ENCODE measurements around the gene FAM124A.

Gene FAM124A

GRCh38 chr13:51305271-51305967, 83.2 kb downstream of the FAM124A start:
- Histone ChIP-seq H3K36me3 (ENCODE audit: insufficient read depth, low read length) (no peaks in the 10 kb centered on the region), H3K4me1 (ENCODE audit: insufficient read depth, low read length) (peaks cover 36% of the 10 kb centered on the region), H3K9ac (ENCODE audit: low read depth, low read length) (no peak overlapping the region), H3K9me3 (ENCODE audit: control insufficient read depth, insufficient read depth, low read length) (no peaks in the 10 kb centered on the region)

- peaks cover 20% of the 10 kb centered on the region for H3K4me1 ChIP-seq (ENCODE audit: insufficient read depth, low read length)
- H3K9me3 ChIP-seq (ENCODE audit: control insufficient read depth, insufficient read depth, low read length): no peaks in the 10 kb centered on the region
- no peak overlapping the region for H3K9ac ChIP-seq (ENCODE audit: low read depth, low read length)
- H3K36me3 ChIP-seq (ENCODE audit: insufficient read depth, low read length): no peaks in the 10 kb centered on the region
Observed at GRCh38 chr13:51308781-51309180, 86.6 kb downstream of the FAM124A start.

GRCh38 chr13:51311231-51311630, 89.0 kb downstream of the FAM124A start:
- no peaks in the 10 kb centered on the region for H3K36me3 ChIP-seq (ENCODE audit: insufficient read depth, low read length)
- no peaks in the 10 kb centered on the region for H3K9me3 ChIP-seq (ENCODE audit: control insufficient read depth, insufficient read depth, low read length)
- H3K4me1 ChIP-seq (ENCODE audit: insufficient read depth, low read length): peaks cover 15% of the 10 kb centered on the region
- H3K9ac ChIP-seq (ENCODE audit: low read depth, low read length): no peak overlapping the region

- Histone ChIP-seq H3K4me1 (ENCODE audit: insufficient read depth, low read length) (peaks cover 15% of the 10 kb centered on the region), H3K9ac (ENCODE audit: low read depth, low read length) (no peak overlapping the region), H3K36me3 (ENCODE audit: insufficient read depth, low read length) (no peaks in the 10 kb centered on the region), H3K9me3 (ENCODE audit: control insufficient read depth, insufficient read depth, low read length) (no peaks in the 10 kb centered on the region)
Observed at GRCh38 chr13:51311957-51312520, 89.8 kb downstream of the FAM124A start.

GRCh38 chr13:51313619-51314018, 91.4 kb downstream of the FAM124A start:
- Histone ChIP-seq H3K4me1 (ENCODE audit: insufficient read depth, low read length) (peaks cover 15% of the 10 kb centered on the region), H3K36me3 (ENCODE audit: insufficient read depth, low read length) (peaks cover 2% of the 10 kb centered on the region; the same call in 1 of the 2 replicates), H3K9me3 (ENCODE audit: control insufficient read depth, insufficient read depth, low read length) (no peaks in the 10 kb centered on the region), H3K9ac (ENCODE audit: low read depth, low read length) (no peak overlapping the region)

- peaks cover 2% of the 10 kb centered on the region; the same call in 1 of the 2 replicates for H3K36me3 ChIP-seq (ENCODE audit: insufficient read depth, low read length)
- H3K9ac ChIP-seq (ENCODE audit: low read depth, low read length): no peak overlapping the region
- H3K4me1 ChIP-seq (ENCODE audit: insufficient read depth, low read length): peaks cover 11% of the 10 kb centered on the region
- no peaks in the 10 kb centered on the region for H3K9me3 ChIP-seq (ENCODE audit: control insufficient read depth, insufficient read depth, low read length)
Observed at GRCh38 chr13:51317262-51317661, 95.1 kb downstream of the FAM124A start.

GRCh38 chr13:51318015-51318414, 95.8 kb downstream of the FAM124A start:
- peaks cover 2% of the 10 kb centered on the region; the same call in 1 of the 2 replicates for H3K36me3 ChIP-seq (ENCODE audit: insufficient read depth, low read length)
- H3K4me1 ChIP-seq (ENCODE audit: insufficient read depth, low read length): peaks cover 11% of the 10 kb centered on the region
- H3K9me3 ChIP-seq (ENCODE audit: control insufficient read depth, insufficient read depth, low read length): no peaks in the 10 kb centered on the region
- H3K9ac ChIP-seq (ENCODE audit: low read depth, low read length): no peak overlapping the region

GRCh38 chr13:51318876-51319275, 96.7 kb downstream of the FAM124A start:
- Histone ChIP-seq H3K4me1 (ENCODE audit: insufficient read depth, low read length) (peaks cover 11% of the 10 kb centered on the region), H3K9ac (ENCODE audit: low read depth, low read length) (no peak overlapping the region), H3K9me3 (ENCODE audit: control insufficient read depth, insufficient read depth, low read length) (no peaks in the 10 kb centered on the region), H3K36me3 (ENCODE audit: insufficient read depth, low read length) (peaks cover 2% of the 10 kb centered on the region; the same call in 1 of the 2 replicates)

GRCh38 chr13:51321836-51322235, 99.6 kb downstream of the FAM124A start:
- Histone ChIP-seq H3K4me1 (ENCODE audit: insufficient read depth, low read length) (peaks cover 10% of the 10 kb centered on the region), H3K9me3 (ENCODE audit: control insufficient read depth, insufficient read depth, low read length) (no peaks in the 10 kb centered on the region), H3K36me3 (ENCODE audit: insufficient read depth, low read length) (peaks cover 2% of the 10 kb centered on the region; the same call in 1 of the 2 replicates), H3K9ac (ENCODE audit: low read depth, low read length) (no peak overlapping the region)

- H3K9me3 ChIP-seq (ENCODE audit: control insufficient read depth, insufficient read depth, low read length): no peaks in the 10 kb centered on the region
- no peaks in the 10 kb centered on the region for H3K36me3 ChIP-seq (ENCODE audit: insufficient read depth, low read length)
- H3K4me1 ChIP-seq (ENCODE audit: insufficient read depth, low read length): peaks cover 10% of the 10 kb centered on the region
- no peak overlapping the region for H3K9ac ChIP-seq (ENCODE audit: low read depth, low read length)
Observed at GRCh38 chr13:51322826-51323225, 100.6 kb downstream of the FAM124A start.

- peaks cover 10% of the 10 kb centered on the region for H3K4me1 ChIP-seq (ENCODE audit: insufficient read depth, low read length)
- H3K36me3 ChIP-seq (ENCODE audit: insufficient read depth, low read length): no peaks in the 10 kb centered on the region
- no peak overlapping the region for H3K9ac ChIP-seq (ENCODE audit: low read depth, low read length)
- no peaks in the 10 kb centered on the region for H3K9me3 ChIP-seq (ENCODE audit: control insufficient read depth, insufficient read depth, low read length)
Observed at GRCh38 chr13:51323824-51324511, 101.8 kb downstream of the FAM124A start.

- Histone ChIP-seq H3K9me3 (ENCODE audit: control insufficient read depth, insufficient read depth, low read length) (no peaks in the 10 kb centered on the region), H3K9ac (ENCODE audit: low read depth, low read length) (no peak overlapping the region)
Observed at GRCh38 chr13:51324714-51325420, 102.7 kb downstream of the FAM124A start.

GRCh38 chr13:51325837-51326236, 103.6 kb downstream of the FAM124A start:
- no peaks in the 10 kb centered on the region for H3K36me3 ChIP-seq (ENCODE audit: insufficient read depth, low read length)
- peaks cover 10% of the 10 kb centered on the region for H3K4me1 ChIP-seq (ENCODE audit: insufficient read depth, low read length)
- H3K9me3 ChIP-seq (ENCODE audit: control insufficient read depth, insufficient read depth, low read length): no peaks in the 10 kb centered on the region
- H3K9ac ChIP-seq (ENCODE audit: low read depth, low read length): no peak overlapping the region

More at GRCh38 chr13:51324714-51325420, 102.7 kb downstream of the FAM124A start:
- H3K4me1 ChIP-seq (ENCODE audit: insufficient read depth, low read length): peaks cover 10% of the 10 kb centered on the region
- no peaks in the 10 kb centered on the region for H3K36me3 ChIP-seq (ENCODE audit: insufficient read depth, low read length)

GRCh38 chr13:51326777-51327176, 104.6 kb downstream of the FAM124A start:
- H3K9me3 ChIP-seq (ENCODE audit: control insufficient read depth, insufficient read depth, low read length): no peaks in the 10 kb centered on the region
- no peak overlapping the region for H3K9ac ChIP-seq (ENCODE audit: low read depth, low read length)
- H3K36me3 ChIP-seq (ENCODE audit: insufficient read depth, low read length): no peaks in the 10 kb centered on the region
- peaks cover 10% of the 10 kb centered on the region for H3K4me1 ChIP-seq (ENCODE audit: insufficient read depth, low read length)

Data from ES-I3 (cell line).